Spinal cord (tissue), 10 donors: ENCODE data around the gene DNAAF5. TPM values are rescaled to one million over a fixed set of nuclear protein-coding genes. Genes with fewer than 3 reads are reported as not detected.

Experiments
- DNase-seq, 6 donors: peaks; one replicate each; pipeline versions ENCODE4 v3.0.0 to v3.0.0-alpha.2; 2013 to 2015; ENCODE audit warnings: low spot score in 6 of 6, low read depth in 4 of 6
- H3K27ac ChIP-seq: one replicate; pipeline ENCODE4 v1.5.1; 2013; ENCODE audit warnings: low read depth, low read length, control low read depth
- H3K27me3 ChIP-seq: one replicate; pipeline ENCODE4 v1.6.1; 2013; ENCODE audit warnings: low read length; ENCODE audit not compliant: control insufficient read depth, insufficient read depth
- H3K36me3 ChIP-seq: one replicate; pipeline ENCODE4 v1.6.1; 2013; ENCODE audit warnings: low read length; ENCODE audit not compliant: control insufficient read depth, insufficient read depth
- H3K4me1 ChIP-seq: one replicate; pipeline ENCODE4 v1.6.1; 2013; ENCODE audit warnings: low read length; ENCODE audit not compliant: control insufficient read depth, insufficient read depth
- H3K4me3 ChIP-seq: one replicate; pipeline ENCODE4 v1.5.1; 2013; ENCODE audit warnings: low read depth, low read length, control low read depth
- H3K9me3 ChIP-seq: one replicate; pipeline ENCODE4 v1.6.1; 2013; ENCODE audit warnings: low read length; ENCODE audit not compliant: control insufficient read depth, insufficient read depth
- WGBS: methylation state at CpG from one replicate; pipeline ENCODE4 v1.1.5; 2013; ENCODE audit warnings: missing lambda C conversion rate; ENCODE audit not compliant: insufficient coverage; 5-methylcytosine and 5-hydroxymethylcytosine counted together
- polyA plus RNA-seq, 2 donors: library from polyadenylated mRNA; unstranded; fragments of 120-200 nt; gene quantifications; one replicate each; pipeline ENCODE4 v1.2.1, GENCODE V29; 2013; ENCODE audit not compliant: insufficient read length in 2 of 2
- total RNA-seq, 2 donors: library from RNA; depleted of rRNA in 1 of 2; stranded (reverse); fragments of 120-200 nt in 1 of 2; fragments of >200 nt in 1 of 2; gene quantifications; one replicate each; pipeline versions ENCODE4 v1.2.3 to v1.2.4, GENCODE V29; 2013 to 2014
- donor health status: healthy.

DNAAF5 gene
- total and polyA plus RNA-seq, 4 donors, result 10.9 to 23.3 (median 22.4) TPM

DNA sequence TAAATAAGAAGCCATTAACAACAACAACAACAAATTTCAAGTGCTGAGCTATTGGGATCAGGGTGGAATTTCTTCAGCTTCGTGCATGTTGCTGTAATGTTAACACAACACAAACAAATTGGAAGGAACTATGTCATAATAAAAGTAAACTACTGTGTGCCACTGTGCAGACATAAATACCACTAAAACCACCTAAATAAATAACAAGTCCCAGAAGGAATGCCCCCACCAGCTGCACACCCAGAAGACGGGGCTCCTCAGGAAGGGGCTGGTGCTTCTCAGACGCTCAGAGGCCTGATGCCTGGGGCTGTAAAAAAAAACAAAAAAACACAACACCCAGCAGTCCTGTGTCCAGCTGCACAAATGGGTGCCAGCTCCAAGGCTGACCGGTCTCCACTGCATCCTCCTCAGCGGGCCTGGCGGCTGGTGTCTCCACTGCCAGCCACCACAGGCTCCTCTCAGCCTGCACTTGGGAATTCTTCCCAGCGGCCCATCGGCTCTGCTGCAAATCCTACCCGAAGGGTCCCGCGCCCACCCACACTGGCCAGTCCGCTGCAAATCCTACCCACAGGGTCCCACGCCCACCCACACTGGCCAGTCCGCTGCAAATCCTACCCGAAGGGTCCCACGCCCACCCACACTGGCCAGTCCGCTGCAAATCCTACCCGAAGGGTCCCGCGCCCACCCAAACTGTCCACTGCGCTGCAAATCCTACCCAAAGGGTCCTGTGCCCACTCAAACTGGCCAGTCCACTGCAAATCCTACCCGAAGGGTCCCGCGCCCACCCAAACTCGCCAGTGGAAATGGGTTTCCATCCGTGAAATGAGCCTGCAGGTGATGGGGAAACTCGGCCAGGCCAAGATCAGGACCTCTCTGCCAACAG is 35.8 kb upstream of the DNAAF5 start:
- no peak overlapping the region for H3K4me3 ChIP-seq
- no peaks in the 10 kb centered on the region for H3K27me3 ChIP-seq
- 96% methylated on average over 25 of the region's 27 CpGs for WGBS
- no peaks in the 10 kb centered on the region for H3K4me1 ChIP-seq
- peaks cover 54% of the 10 kb centered on the region for H3K36me3 ChIP-seq
- peaks cover 5% of the 10 kb centered on the region for H3K9me3 ChIP-seq
- no peak overlapping the region for H3K27ac ChIP-seq
- DNase-seq, result no peak

- no peak for DNase-seq
- WGBS, result 93% methylated on average over 25 of the region's 25 CpGs
- H3K4me3 ChIP-seq, result no peak overlapping the region
- no peak overlapping the region for H3K27ac ChIP-seq
- H3K27me3 ChIP-seq, result no peaks in the 10 kb centered on the region
- no peaks in the 10 kb centered on the region for H3K4me1 ChIP-seq
- H3K36me3 ChIP-seq, result peaks cover 61% of the 10 kb centered on the region
- peaks cover 5% of the 10 kb centered on the region for H3K9me3 ChIP-seq
These were observed 35.0 kb upstream of the DNAAF5 start for GRCh38 chr7:691361-692045.

DNA sequence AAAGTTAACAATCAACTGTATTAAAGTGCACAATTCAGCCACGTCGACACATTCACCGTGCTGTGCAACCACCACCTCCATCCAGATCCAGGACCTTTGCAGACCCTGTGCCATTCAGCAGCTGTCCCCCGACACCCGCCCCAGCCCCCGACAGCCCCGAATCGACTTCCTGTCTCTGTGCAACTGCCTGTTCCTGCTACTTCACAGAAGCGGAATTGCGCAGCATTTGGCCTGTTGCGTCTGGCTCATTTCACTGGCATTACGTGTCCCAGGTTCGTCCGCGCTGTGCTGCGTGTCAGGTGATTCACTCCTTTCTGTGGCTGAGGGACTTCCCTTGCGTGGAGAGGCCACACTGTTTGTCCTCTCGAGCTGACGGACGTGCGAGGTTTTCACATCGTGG is 33.2 kb upstream of the DNAAF5 start:
- Histone ChIP-seq H3K27ac (no peak overlapping the region), H3K4me3 (no peak overlapping the region), H3K27me3 (no peaks in the 10 kb centered on the region), H3K4me1 (peaks cover 5% of the 10 kb centered on the region), H3K9me3 (peaks cover 5% of the 10 kb centered on the region), H3K36me3 (peaks cover 67% of the 10 kb centered on the region)
- no peak for DNase-seq
- WGBS, result 97% methylated on average over 22 of the region's 22 CpGs

DNA sequence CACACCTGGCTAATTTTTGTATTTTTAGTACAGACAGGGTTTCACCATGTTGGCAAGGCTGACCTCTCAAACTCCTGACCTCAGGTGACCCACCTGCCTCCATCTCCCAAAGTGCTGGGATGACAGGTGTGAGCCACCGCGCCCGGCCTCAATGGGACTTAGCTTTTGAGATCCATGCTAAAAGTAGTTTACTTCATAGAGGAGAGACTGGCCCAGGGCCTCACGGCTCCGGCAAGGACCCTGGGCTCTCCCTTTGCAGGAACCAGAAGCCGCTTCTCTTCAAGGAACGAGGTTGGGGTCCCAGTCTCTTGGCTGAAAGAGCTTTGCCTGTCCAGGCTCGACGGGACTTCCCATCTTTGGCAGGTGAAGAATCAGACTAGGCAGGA is 30.1 kb upstream of the DNAAF5 start:
- WGBS, result 86% methylated on average over 9 of the region's 9 CpGs
- Histone ChIP-seq H3K27me3 (no peaks in the 10 kb centered on the region), H3K27ac (no peak overlapping the region), H3K4me3 (no peak overlapping the region), H3K36me3 (peaks cover 67% of the 10 kb centered on the region), H3K4me1 (peaks cover 11% of the 10 kb centered on the region), H3K9me3 (peaks cover under 1% of the 10 kb centered on the region)
- DNase-seq, result no peak

DNA sequence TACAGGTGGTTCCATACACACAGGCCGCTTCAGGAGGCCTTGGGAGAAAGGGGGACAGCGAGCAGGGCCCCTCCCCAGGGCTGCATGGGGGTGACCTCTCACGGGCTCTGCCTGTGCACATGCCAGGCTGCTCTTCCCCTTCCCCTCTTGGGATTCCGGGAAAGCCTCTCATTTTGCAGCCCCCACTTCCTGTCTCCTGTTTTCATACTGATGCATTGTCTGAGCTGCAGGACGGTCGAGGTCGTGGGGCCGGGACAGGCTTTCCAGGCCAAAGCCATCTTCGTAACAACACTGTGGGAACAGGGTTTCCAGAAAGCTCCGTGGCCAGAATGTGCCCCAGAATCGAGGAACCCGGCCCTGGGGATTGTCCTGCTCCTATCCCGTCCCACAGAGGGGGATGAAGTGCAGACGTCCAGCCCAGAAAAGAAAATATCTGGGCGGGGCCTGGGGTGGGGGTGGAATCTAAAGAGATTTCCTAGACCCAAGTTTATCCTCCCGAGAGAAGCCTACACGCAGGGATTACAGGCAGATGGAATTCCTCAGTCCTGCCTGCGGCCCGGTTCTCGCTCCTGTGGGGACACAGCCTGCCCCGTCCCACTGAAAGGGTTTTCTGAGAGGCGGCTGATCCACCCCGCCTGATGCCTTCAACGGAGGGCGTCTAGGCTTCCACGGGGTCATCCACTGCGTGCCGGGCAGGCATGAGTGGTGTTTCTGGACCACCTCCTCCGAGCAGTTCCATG is 29.5 kb upstream of the DNAAF5 start:
- H3K27ac ChIP-seq, result no peak overlapping the region
- no peak overlapping the region for H3K4me3 ChIP-seq
- DNase-seq, result no peak
- 91% methylated on average over 23 of the region's 29 CpGs for WGBS
- H3K36me3 ChIP-seq, result peaks cover 63% of the 10 kb centered on the region
- H3K4me1 ChIP-seq, result peaks cover 11% of the 10 kb centered on the region
- H3K27me3 ChIP-seq, result no peaks in the 10 kb centered on the region
- no peaks in the 10 kb centered on the region for H3K9me3 ChIP-seq

DNA sequence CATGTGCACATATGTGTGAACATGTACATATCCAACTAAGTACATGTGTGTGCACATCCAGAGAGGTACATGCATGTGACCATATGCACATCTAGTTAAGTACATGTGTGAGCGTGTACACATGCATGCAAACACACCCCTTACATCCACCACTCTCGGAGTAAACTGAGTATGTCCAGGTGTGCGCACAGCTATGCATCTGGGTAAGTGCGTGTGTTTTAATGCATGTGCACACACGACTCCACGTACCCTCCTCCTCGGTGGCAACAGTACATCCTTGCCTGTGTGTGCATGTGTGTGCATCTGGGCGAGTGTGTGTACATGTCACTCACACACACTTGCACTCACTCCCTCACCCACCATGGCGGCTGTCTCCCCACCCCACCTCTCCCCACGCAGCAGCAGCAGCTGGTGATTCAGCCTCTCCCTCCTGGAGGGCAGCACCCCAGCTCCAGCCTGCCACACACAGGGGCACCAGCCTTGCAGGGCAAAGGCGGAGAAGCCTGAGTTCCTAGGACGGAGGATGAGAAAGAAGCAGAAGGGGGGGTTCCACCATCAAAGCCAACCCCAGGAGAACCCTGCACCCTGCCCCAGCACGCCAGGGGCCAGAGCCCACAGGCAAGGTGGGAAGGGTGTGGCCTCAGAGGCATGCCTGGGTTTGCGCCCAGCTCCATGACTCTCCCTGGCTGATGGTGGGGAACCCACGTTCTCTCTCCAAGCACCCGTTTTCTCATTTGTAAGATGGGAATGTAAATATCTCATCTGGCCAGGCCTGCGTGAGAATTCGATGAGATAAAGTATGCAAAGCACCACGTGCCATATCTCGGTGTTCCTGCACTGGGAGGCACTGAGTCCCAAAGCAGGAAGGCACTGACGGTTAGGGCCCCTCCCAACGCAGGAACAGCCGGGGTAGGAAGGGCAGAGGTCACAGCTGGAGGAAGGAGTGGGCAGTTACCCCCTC is 27.7 kb upstream of the DNAAF5 start:
- H3K27me3 ChIP-seq, result no peaks in the 10 kb centered on the region
- WGBS, result 88% methylated on average over 13 of the region's 23 CpGs
- no peak for DNase-seq
- peaks cover 7% of the 10 kb centered on the region for H3K9me3 ChIP-seq
- no peak overlapping the region for H3K4me3 ChIP-seq
- peaks cover 11% of the 10 kb centered on the region for H3K4me1 ChIP-seq
- H3K27ac ChIP-seq, result no peak overlapping the region
- H3K36me3 ChIP-seq, result peaks cover 47% of the 10 kb centered on the region

GRCh38 chr7:699476-700170 is 26.9 kb upstream of the DNAAF5 start:
- Histone ChIP-seq H3K27ac (no peak overlapping the region), H3K27me3 (no peaks in the 10 kb centered on the region), H3K9me3 (peaks cover 7% of the 10 kb centered on the region), H3K4me3 (no peak overlapping the region), H3K4me1 (peaks cover 11% of the 10 kb centered on the region), H3K36me3 (peaks cover 40% of the 10 kb centered on the region)
- no peak for DNase-seq
- WGBS, result 76% methylated on average over 17 of the region's 17 CpGs

GRCh38 chr7:701086-701671 is 25.3 kb upstream of the DNAAF5 start:
- peaks cover 11% of the 10 kb centered on the region for H3K4me1 ChIP-seq
- H3K27ac ChIP-seq, result no peak overlapping the region
- WGBS, result 97% methylated on average over 3 of the region's 4 CpGs
- no peaks in the 10 kb centered on the region for H3K27me3 ChIP-seq
- no peak overlapping the region for H3K4me3 ChIP-seq
- H3K36me3 ChIP-seq, result peaks cover 32% of the 10 kb centered on the region
- H3K9me3 ChIP-seq, result peaks cover 7% of the 10 kb centered on the region
- no peak for DNase-seq
